Liver (tissue), 9 donors: Measurements from ENCODE around the gene CD81. TPM values are rescaled to one million over a fixed set of nuclear protein-coding genes. Genes with fewer than 3 reads are reported as not detected.

Experiments used
- DNase-seq: peaks from one replicate; pipeline ENCODE4 v3.0.0-alpha.2; 2017; ENCODE audit warnings: low spot score
- H3K27ac ChIP-seq, 2 donors: one replicate each; pipeline ENCODE4 v1.7.0; 2013; ENCODE audit warnings: inconsistent platforms in 2 of 2, low read length in 2 of 2, control low read depth in 1 of 2, low read depth in 1 of 2, mild to moderate bottlenecking in 1 of 2
- H3K27me3 ChIP-seq, 4 donors: one replicate each; pipeline versions ENCODE4 v1.6.1 to v1.7.0; 2013; ENCODE audit warnings: low read length in 3 of 4, inconsistent platforms in 1 of 4, mild to moderate bottlenecking in 1 of 4, moderate library complexity in 1 of 4; ENCODE audit not compliant: control insufficient read depth in 4 of 4, insufficient read depth in 4 of 4
- H3K36me3 ChIP-seq, 4 donors: one replicate each; pipeline versions ENCODE4 v1.6.1 to v1.7.0; 2013; ENCODE audit warnings: low read length in 3 of 4, mild to moderate bottlenecking in 3 of 4, low read depth in 1 of 4, moderate library complexity in 1 of 4; ENCODE audit not compliant: control insufficient read depth in 4 of 4, insufficient read depth in 3 of 4
- H3K4me1 ChIP-seq, 4 donors: one replicate each; pipeline versions ENCODE4 v1.6.1 to v1.7.0; 2013; ENCODE audit warnings: low read length in 3 of 4, mild to moderate bottlenecking in 3 of 4, moderate library complexity in 1 of 4; ENCODE audit not compliant: control insufficient read depth in 4 of 4, insufficient read depth in 4 of 4
- H3K4me3 ChIP-seq, 3 donors: one replicate each; pipeline versions ENCODE4 v1.6.1 to v1.7.0; 2013; ENCODE audit warnings: low read length in 3 of 3, control low read depth in 1 of 3, low read depth in 1 of 3, mild to moderate bottlenecking in 1 of 3
- H3K9ac ChIP-seq, 2 donors: one replicate each; pipeline ENCODE4 v1.7.0; 2013; ENCODE audit warnings: low read length in 2 of 2, mild to moderate bottlenecking in 2 of 2, moderate library complexity in 2 of 2, control low read depth in 1 of 2, low read depth in 1 of 2
- H3K9me3 ChIP-seq, 4 donors: one replicate each; pipeline versions ENCODE4 v1.6.1 to v1.7.0; 2013; ENCODE audit warnings: low read length in 3 of 4; ENCODE audit not compliant: control insufficient read depth in 4 of 4
- ATF3 ChIP-seq: IDR thresholded peaks from 2 replicates; pipeline ENCODE4 v1.6.1; 2016; ENCODE audit warnings: antibody characterized with exemption
- CTCF ChIP-seq: fragments of 150-350 bp; IDR thresholded peaks from 2 replicates; pipeline ENCODE4 v1.5.1; 2017; ENCODE audit warnings: improper control_type of control experiment, low read depth, low read length; ENCODE audit not compliant: missing input control
- EGR1 ChIP-seq, 2 donors: IDR thresholded peaks; 2 replicates each; pipeline ENCODE4 v1.6.1; 2016 to 2018; ENCODE audit warnings: antibody characterized with exemption in 2 of 2, low read depth in 2 of 2
- FOXA1 ChIP-seq: IDR thresholded peaks from 2 replicates; pipeline ENCODE4 v1.6.1; 2016; ENCODE audit warnings: antibody characterized with exemption
- FOXA2 ChIP-seq: IDR thresholded peaks from 2 replicates; pipeline ENCODE4 v1.6.1; 2016; ENCODE audit warnings: antibody characterized with exemption
- GABPA ChIP-seq, 2 donors: IDR thresholded peaks in 1 of 2; conservative IDR thresholded peaks in 1 of 2; 2 replicates each; pipeline ENCODE4 v1.6.1; 2016; ENCODE audit warnings: antibody characterized with exemption in 2 of 2, mild to moderate bottlenecking in 1 of 2, moderate library complexity in 1 of 2
- HNF4A ChIP-seq, 2 donors: conservative IDR thresholded peaks; 2 replicates each; pipeline ENCODE4 v1.6.1; 2016; ENCODE audit warnings: antibody characterized with exemption in 2 of 2, mild to moderate bottlenecking in 2 of 2
- HNF4G ChIP-seq: IDR thresholded peaks from 2 replicates; pipeline ENCODE4 v1.6.1; 2016; ENCODE audit warnings: antibody characterized with exemption
- JUND ChIP-seq, 2 donors: IDR thresholded peaks; 2 replicates each; pipeline ENCODE4 v1.6.1; 2016; ENCODE audit warnings: antibody characterized with exemption in 2 of 2
- MAX ChIP-seq: IDR thresholded peaks from 2 replicates; pipeline ENCODE4 v1.6.1; 2016; ENCODE audit warnings: antibody characterized with exemption
- NR2F2 ChIP-seq: IDR thresholded peaks from 2 replicates; pipeline ENCODE4 v1.6.1; 2016; ENCODE audit warnings: antibody characterized with exemption
- RAD21 ChIP-seq, 2 donors: IDR thresholded peaks; 2 replicates each; pipeline ENCODE4 v1.6.1; 2016; ENCODE audit warnings: antibody characterized with exemption in 2 of 2, mild to moderate bottlenecking in 2 of 2
- SP1 ChIP-seq: IDR thresholded peaks from 2 replicates; pipeline ENCODE4 v1.6.1; 2018; ENCODE audit warnings: antibody characterized with exemption, mild to moderate bottlenecking
- TAF1 ChIP-seq: conservative IDR thresholded peaks from 2 replicates; pipeline ENCODE4 v1.6.1; 2016; ENCODE audit warnings: antibody characterized with exemption, mild to moderate bottlenecking
- ZBTB33 ChIP-seq: IDR thresholded peaks from 2 replicates; pipeline ENCODE4 v1.6.1; 2016; ENCODE audit warnings: antibody characterized with exemption
- whole genome bisulfite sequencing: extraction: QIAGEN DNeasy Blood & Tissue Kit; methylation state at CpG from one replicate; pipeline ENCODE4 v1.1.7; 2013; 5-methylcytosine and 5-hydroxymethylcytosine counted together
- polyA plus RNA-seq, 2 donors: library from polyadenylated mRNA; stranded (reverse) in 1 of 2; unstranded in 1 of 2; fragments of 200-250 nt in 1 of 2; fragments of >200 nt in 1 of 2; fragmentation: Nextera tagmentation in 1 of 2; extraction: Ambion mirVana in 1 of 2; gene quantifications; one replicate each; pipeline versions ENCODE4 v1.2.1 to v1.2.3, GENCODE V29; 2013 to 2015
- total RNA-seq, 2 donors: library from RNA; depleted of rRNA; stranded (reverse); fragments of >200 nt; gene quantifications; one replicate each; pipeline ENCODE4 v1.2.3, GENCODE V29; 2014
- donor health status: healthy.
- donor health status: healthy.
- donor health status: healthy.
- donor health status: healthy.
- donor health status: healthy.

The CD81 gene
- total and polyA plus RNA-seq, 4 donors, result 76.9 to 712 (median 164) TPM

GRCh38 chr11:2436013-2436520, 59.0 kb downstream of the CD81 start:
- H3K9ac ChIP-seq, result no peak overlapping the region
- H3K27me3 ChIP-seq, result peaks cover 0 to 2% (median 0%) of the 10 kb centered on the region in 4 donors
- no peak overlapping the region for H3K27ac ChIP-seq
- TF ChIP-seq TAF1, result no peak
- TF ChIP-seq SP1, result no peak
- no peak for TF ChIP-seq RAD21 (IDR thresholded peaks at IDR 0.05)
- TF ChIP-seq MAX, result no peak
- no peak for TF ChIP-seq CTCF
- no peak for TF ChIP-seq FOXA1
- no peak for TF ChIP-seq FOXA2
- no peaks in the 10 kb centered on the region for H3K9me3 ChIP-seq
- no peaks in the 10 kb centered on the region for H3K36me3 ChIP-seq
- H3K4me1 ChIP-seq, result no peaks in the 10 kb centered on the region
- 71% methylated on average over 10 of the region's 10 CpGs for WGBS
- no peak for DNase-seq
- H3K4me3 ChIP-seq, result no peak overlapping the region

GRCh38 chr11:2436521-2437031, 59.5 kb downstream of the CD81 start:
- Histone ChIP-seq H3K27me3 (peaks cover 0 to 2% (median 0%) of the 10 kb centered on the region in 4 donors), H3K4me1 (no peaks in the 10 kb centered on the region), H3K9ac (no peak overlapping the region), H3K27ac (no peak overlapping the region), H3K36me3 (no peaks in the 10 kb centered on the region), H3K4me3 (no peak overlapping the region), H3K9me3 (no peaks in the 10 kb centered on the region)
- 82% methylated on average over 13 of the region's 13 CpGs for WGBS
- TF ChIP-seq TAF1 (no peak), HNF4G (no peak), ATF3 (no peak), ZBTB33 (no peak), GABPA (IDR thresholded peaks at IDR 0.05 in 1 of 2, conservative IDR thresholded peaks at IDR 0.05 in 1 of 2) (no peak), SP1 (no peak), CTCF (no peak), NR2F2 (no peak), EGR1 (IDR thresholded peaks at IDR 0.05; ENCODE audit: low read depth in 2 of 2) (no peak), HNF4A (conservative IDR thresholded peaks at IDR 0.05) (no peak), JUND (IDR thresholded peaks at IDR 0.05) (no peak)
- no peak for DNase-seq
